GM12891 (cell line): ENCODE measurements around the gene CCNI2.

Experiments used
- DNase-seq: peaks from one replicate; pipeline ENCODE4 v3.0.0; 2011; ENCODE audit warnings: low spot score; ENCODE audit not compliant: insufficient read length
- FAIRE-seq: peaks from 2 replicates; lab custom pipeline; 2011; peaks lifted over from hg19 to GRCh38; lab: Jason Lieb, UNC
- PAX5 ChIP-seq: IDR thresholded peaks from 2 replicates; pipeline ENCODE4 v1.6.1; 2011; ENCODE audit warnings: low read length, moderate library complexity, mild to moderate bottlenecking; ENCODE audit not compliant: insufficient read depth, severe bottlenecking
- POLR2A ChIP-seq: IDR thresholded peaks from 2 replicates; pipeline ENCODE4 v1.6.1; 2011; ENCODE audit warnings: low read depth, low read length, control low read depth
- POLR2AphosphoS5 ChIP-seq: IDR thresholded peaks from 2 replicates; pipeline ENCODE4 v1.6.1; 2011; ENCODE audit warnings: low read depth, low read length, control low read depth
- POU2F2 ChIP-seq: IDR thresholded peaks from 2 replicates; pipeline ENCODE4 v1.6.1; 2011; ENCODE audit warnings: low read depth, mild to moderate bottlenecking, control low read depth, low read length, moderate library complexity
- SPI1 ChIP-seq: IDR thresholded peaks from 2 replicates; pipeline ENCODE4 v1.6.1; 2011; ENCODE audit warnings: low read depth, low read length, control low read depth
- TAF1 ChIP-seq: IDR thresholded peaks from 2 replicates; pipeline ENCODE4 v1.6.1; 2011; ENCODE audit warnings: low read depth, low read length, control low read depth

CCNI2 gene

DNA sequence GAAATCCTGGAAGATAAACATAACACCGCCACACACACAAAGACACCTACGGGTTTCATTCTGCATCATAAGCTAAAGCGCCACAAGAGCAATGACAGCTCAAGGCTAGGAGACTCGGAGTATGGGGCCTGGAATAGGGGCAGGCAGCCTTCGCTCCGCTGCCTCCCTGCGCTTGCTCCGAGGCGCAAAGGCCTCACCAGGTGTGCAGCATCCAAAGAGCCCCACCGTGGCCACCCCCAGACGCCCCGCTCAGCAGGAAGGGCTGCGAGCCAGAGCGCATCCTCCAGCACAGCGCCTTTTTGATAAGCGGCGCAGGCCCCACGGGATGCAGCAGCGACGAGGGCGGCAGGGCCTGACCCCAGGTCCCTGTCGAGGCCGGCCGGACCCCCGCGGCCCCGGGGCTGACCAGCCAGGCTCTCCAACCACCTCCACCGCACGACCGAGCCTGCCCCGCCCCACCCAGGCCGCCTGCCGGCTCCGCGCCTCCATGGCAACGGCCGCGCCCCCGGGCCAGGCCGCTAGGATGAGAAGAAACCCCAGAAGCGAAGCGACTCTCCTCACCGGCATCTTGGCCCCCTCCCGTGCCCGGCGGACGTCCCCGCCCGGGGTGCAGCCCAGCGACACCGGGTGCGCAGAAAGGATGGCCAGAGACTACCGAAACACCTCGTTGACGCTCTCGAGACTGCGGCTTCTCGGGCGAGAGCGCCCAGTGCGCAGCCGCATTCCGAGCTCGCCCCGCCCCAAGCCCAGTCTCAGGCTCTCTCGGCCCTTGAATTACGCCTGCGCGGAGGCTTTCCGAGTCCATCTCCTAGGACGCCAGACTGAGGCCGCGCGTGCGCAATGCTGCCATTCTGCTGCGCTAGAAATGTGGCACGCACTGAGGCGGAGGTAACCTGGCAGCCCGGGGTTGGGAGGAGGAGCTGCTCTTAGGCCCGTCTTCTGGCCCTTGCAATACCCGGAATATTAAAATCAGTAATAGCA, 10.1 kb upstream of the CCNI2 start, which contains the start of gene KIF3A:
KIF3A (minus strand) TSS at position 694 of the 981 bp plus-strand sequence; CDS start at position 567, 127 bp downstream.
- TF ChIP-seq POLR2AphosphoS5 (peak; percentile 79), PAX5 (peak; percentile 13), SPI1 (no peak), TAF1 (peak; percentile 63), POU2F2 (peak; percentile 31; the same call in 1 of the 2 replicates), POLR2A (peak; percentile 69)
- FAIRE-seq (peak; percentile 99), DNase-seq (peak; percentile 97)

DNA sequence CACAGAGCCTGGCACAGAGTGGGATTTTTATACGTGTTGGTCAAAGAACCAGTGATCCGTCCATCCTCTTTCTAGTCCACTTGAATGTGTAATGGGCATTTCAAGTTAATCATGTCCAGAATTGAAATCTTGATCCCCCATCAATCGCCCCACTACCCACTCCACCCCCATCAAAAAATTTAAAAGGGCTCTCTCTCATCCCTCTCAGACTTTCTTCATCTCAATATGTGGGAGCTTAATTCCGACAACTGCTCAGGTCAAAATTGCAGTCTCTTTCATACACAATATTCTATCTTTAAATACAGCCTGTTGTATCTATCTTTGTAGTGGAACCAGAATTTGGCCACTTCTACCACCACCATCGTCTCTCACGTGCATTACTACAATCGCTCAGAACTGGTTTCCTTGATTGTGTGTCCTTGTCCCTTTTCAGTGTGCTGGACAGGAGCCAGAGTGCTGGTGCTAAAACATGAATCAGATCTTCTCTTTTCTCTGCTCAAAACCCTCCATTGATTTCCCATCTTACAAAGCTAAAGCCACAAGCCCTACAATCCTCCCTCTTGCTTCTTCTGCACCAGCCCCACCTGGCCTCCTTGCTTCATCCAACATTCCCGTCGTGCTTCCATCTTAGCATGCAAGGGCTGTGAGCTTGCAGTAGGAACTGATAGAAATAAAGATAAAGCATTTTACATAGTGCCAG, 9.1 kb upstream of the CCNI2 start:
- no peak for DNase-seq
- peak; percentile 59 for FAIRE-seq

DNA sequence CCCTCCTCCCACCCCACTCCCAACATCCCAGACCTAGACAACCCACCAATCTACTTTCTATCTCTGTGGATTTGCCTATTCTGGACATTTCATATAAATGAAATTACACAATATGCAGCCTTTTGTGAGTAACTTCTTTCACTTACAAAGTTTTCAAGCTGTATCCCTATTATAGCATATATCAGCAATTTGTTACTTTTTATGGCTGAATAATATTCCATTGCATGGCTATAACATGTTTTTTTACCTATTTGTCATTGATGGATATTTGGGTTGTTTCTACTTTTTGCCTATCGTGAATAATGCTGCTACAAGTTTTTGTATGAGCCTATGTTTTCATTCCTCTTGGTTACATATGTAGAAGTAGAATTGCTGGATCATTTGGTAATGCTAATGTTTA, 8.0 kb upstream of the CCNI2 start:
- no peak for FAIRE-seq

More for the DNA sequence above, 9.1 kb upstream of the CCNI2 start:
- TF ChIP-seq POLR2A (no peak), SPI1 (no peak), TAF1 (no peak)

DNA sequence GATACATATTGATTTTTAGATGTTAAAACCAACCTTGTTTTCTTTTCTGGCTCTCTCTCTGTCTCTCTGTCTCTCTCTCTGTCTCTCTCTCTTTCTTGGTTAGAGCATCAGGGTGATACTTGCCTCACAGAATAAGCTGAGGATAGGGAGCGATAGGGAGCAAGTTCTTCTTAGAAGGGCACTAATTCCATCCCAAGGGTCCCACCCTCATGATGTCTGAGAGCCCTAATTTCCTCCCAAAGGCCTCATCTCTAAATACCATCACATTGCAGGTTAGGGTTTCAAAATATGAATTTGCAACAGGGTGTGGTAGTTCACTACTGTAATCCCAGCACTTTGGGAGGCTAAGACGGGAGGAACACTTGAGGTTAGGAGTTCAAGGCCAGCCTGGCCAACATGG, 5.1 kb upstream of the CCNI2 start:
- FAIRE-seq (no peak), DNase-seq (no peak)
- TF ChIP-seq POU2F2 (no peak), PAX5 (no peak), POLR2AphosphoS5 (no peak), SPI1 (no peak), TAF1 (no peak), POLR2A (no peak)

More for the DNA sequence above, 8.0 kb upstream of the CCNI2 start:
- TF ChIP-seq POLR2AphosphoS5, result no peak
- DNase-seq, result no peak

DNA sequence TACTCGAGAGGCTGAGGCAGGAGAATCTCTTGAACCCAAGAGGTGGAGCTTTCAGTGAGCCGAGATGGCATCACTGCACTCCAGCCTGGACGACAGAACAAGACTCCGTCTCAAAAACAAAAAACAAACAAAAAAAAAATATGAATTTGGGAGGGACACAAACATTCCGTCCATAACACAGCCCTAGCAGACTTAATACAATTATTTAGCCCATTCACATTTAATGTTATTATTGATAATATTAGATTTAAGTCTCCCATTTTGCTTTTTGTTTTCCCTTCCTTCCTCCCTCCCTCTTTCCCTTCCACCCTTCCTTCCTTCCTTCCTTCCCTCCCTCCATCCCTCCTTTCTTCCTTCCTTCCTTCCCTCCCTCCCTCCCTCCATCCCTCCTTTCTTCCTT, 4.6 kb upstream of the CCNI2 start:
- DNase-seq (no peak), FAIRE-seq (no peak)
- no peak for TF ChIP-seq POLR2AphosphoS5
- no peak for TF ChIP-seq POU2F2
- TF ChIP-seq PAX5, result no peak
- no peak for TF ChIP-seq SPI1
- no peak for TF ChIP-seq TAF1
- TF ChIP-seq POLR2A, result no peak

DNA sequence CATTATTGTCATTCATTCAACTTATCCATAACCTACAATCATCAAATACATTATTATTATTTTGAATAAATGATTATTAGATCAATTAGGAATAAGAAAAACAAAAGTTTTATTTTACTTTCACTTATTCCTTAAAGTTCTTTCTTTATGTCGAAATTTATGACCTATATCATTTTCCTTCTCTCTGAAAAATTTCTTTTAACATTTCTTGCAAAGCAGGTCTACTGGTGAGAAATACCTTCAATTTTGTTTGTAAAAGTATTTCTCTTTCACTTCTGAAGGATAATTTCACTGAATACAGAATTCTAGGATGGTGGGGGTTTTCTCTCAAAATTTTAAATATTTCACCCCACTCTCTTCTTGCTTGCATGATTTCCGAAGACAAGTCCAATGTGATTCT, 2.6 kb upstream of the CCNI2 start:
- TF ChIP-seq SPI1 (no peak), POLR2A (no peak), POU2F2 (no peak), TAF1 (no peak), POLR2AphosphoS5 (no peak), PAX5 (no peak)
- FAIRE-seq (no peak), DNase-seq (no peak)

DNA sequence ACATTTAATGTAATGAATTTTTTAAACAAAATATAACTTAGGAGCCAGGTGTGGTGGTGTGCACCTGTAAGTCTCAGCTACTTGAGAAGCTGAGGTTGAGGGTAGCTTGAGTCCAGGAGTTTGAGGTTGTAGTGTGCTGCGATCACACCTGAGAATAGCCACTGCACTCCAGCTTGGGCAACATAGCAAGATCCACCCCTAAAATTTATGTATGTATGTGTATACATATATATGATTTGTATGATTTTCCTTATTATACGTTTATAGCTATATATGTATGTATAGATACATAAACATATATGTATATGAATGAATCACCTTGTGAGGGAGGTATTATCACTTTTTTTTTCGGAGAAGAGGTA, 653 bp upstream of the CCNI2 start:
- TF ChIP-seq SPI1 (no peak), PAX5 (no peak), TAF1 (no peak), POLR2AphosphoS5 (no peak), POLR2A (no peak), POU2F2 (no peak)
- DNase-seq, result no peak
- no peak for FAIRE-seq

DNA sequence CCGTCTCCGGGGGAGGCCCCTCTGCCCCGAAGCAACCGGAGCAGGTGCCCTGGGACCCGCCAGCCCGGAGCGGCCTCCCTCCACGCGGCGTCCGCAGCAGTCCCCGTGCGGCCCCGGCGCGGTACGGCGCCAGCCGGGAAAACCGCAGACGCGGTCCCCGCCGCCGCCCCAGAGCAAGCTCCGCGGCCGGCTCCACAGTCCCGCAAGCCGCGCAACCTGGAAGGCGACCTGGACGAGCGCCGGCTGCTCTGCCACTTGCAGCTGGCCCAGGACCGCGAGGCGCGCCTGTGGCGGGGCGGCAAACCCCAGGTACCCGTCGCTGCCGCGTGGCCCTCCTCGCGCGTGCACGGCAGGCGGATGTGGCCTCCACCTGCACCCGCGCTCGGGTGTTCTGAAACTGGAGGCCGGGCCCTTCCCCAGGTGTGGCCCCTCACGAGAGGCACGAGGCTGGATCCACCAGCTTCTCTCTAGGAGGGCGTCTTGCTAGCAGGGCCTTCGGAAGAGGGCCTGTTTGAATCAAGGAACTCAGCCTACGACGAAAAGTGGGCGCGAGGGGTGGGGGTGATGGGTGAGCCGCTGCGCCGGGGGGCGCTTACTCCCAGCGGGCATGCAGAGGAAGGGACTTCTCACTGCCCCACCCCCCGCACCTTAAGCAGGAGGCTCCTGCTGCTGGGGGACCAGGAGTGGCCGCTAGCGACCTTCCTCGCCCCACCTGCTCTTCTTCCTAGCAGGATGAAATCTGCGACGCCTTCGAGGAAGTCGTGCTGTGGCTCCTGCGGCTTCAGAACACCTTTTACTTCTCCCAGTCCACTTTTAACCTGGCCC, 602 bp downstream of the CCNI2 start:
- no peak for TF ChIP-seq POU2F2
- no peak for TF ChIP-seq POLR2A
- TF ChIP-seq SPI1, result no peak
- TF ChIP-seq POLR2AphosphoS5, result no peak
- TF ChIP-seq PAX5, result no peak
- TF ChIP-seq TAF1, result no peak
- no peak for DNase-seq
- no peak for FAIRE-seq
